Liver (tissue), 9 donors: ENCODE measurements around the gene TRIM41. TPM values are rescaled to one million over a fixed set of nuclear protein-coding genes. Genes with fewer than 3 reads are reported as not detected.
A peak's percentile ranks its signal among the peaks of the same experiment; 100 is the strongest.

ENCODE experiments used
- DNase-seq: peaks from one replicate; pipeline ENCODE4 v3.0.0-alpha.2; 2017; ENCODE audit warnings: low spot score
- H3K27ac ChIP-seq, 2 donors: one replicate each; pipeline ENCODE4 v1.7.0; 2013; ENCODE audit warnings: inconsistent platforms in 2 of 2, low read length in 2 of 2, control low read depth in 1 of 2, low read depth in 1 of 2, mild to moderate bottlenecking in 1 of 2
- H3K27me3 ChIP-seq, 4 donors: one replicate each; pipeline versions ENCODE4 v1.6.1 to v1.7.0; 2013; ENCODE audit warnings: low read length in 3 of 4, inconsistent platforms in 1 of 4, mild to moderate bottlenecking in 1 of 4, moderate library complexity in 1 of 4; ENCODE audit not compliant: control insufficient read depth in 4 of 4, insufficient read depth in 4 of 4
- H3K36me3 ChIP-seq, 4 donors: one replicate each; pipeline versions ENCODE4 v1.6.1 to v1.7.0; 2013; ENCODE audit warnings: low read length in 3 of 4, mild to moderate bottlenecking in 3 of 4, low read depth in 1 of 4, moderate library complexity in 1 of 4; ENCODE audit not compliant: control insufficient read depth in 4 of 4, insufficient read depth in 3 of 4
- H3K4me1 ChIP-seq, 4 donors: one replicate each; pipeline versions ENCODE4 v1.6.1 to v1.7.0; 2013; ENCODE audit warnings: low read length in 3 of 4, mild to moderate bottlenecking in 3 of 4, moderate library complexity in 1 of 4; ENCODE audit not compliant: control insufficient read depth in 4 of 4, insufficient read depth in 4 of 4
- H3K4me3 ChIP-seq, 3 donors: one replicate each; pipeline versions ENCODE4 v1.6.1 to v1.7.0; 2013; ENCODE audit warnings: low read length in 3 of 3, control low read depth in 1 of 3, low read depth in 1 of 3, mild to moderate bottlenecking in 1 of 3
- H3K9ac ChIP-seq, 2 donors: one replicate each; pipeline ENCODE4 v1.7.0; 2013; ENCODE audit warnings: low read length in 2 of 2, mild to moderate bottlenecking in 2 of 2, moderate library complexity in 2 of 2, control low read depth in 1 of 2, low read depth in 1 of 2
- H3K9me3 ChIP-seq, 4 donors: one replicate each; pipeline versions ENCODE4 v1.6.1 to v1.7.0; 2013; ENCODE audit warnings: low read length in 3 of 4; ENCODE audit not compliant: control insufficient read depth in 4 of 4
- ATF3 ChIP-seq: IDR thresholded peaks from 2 replicates; pipeline ENCODE4 v1.6.1; 2016; ENCODE audit warnings: antibody characterized with exemption
- CTCF ChIP-seq: fragments of 150-350 bp; IDR thresholded peaks from 2 replicates; pipeline ENCODE4 v1.5.1; 2017; ENCODE audit warnings: improper control_type of control experiment, low read depth, low read length; ENCODE audit not compliant: missing input control
- EGR1 ChIP-seq, 2 donors: IDR thresholded peaks; 2 replicates each; pipeline ENCODE4 v1.6.1; 2016 to 2018; ENCODE audit warnings: antibody characterized with exemption in 2 of 2, low read depth in 2 of 2
- FOXA1 ChIP-seq: IDR thresholded peaks from 2 replicates; pipeline ENCODE4 v1.6.1; 2016; ENCODE audit warnings: antibody characterized with exemption
- FOXA2 ChIP-seq: IDR thresholded peaks from 2 replicates; pipeline ENCODE4 v1.6.1; 2016; ENCODE audit warnings: antibody characterized with exemption
- GABPA ChIP-seq, 2 donors: IDR thresholded peaks in 1 of 2; conservative IDR thresholded peaks in 1 of 2; 2 replicates each; pipeline ENCODE4 v1.6.1; 2016; ENCODE audit warnings: antibody characterized with exemption in 2 of 2, mild to moderate bottlenecking in 1 of 2, moderate library complexity in 1 of 2
- HNF4A ChIP-seq, 2 donors: conservative IDR thresholded peaks; 2 replicates each; pipeline ENCODE4 v1.6.1; 2016; ENCODE audit warnings: antibody characterized with exemption in 2 of 2, mild to moderate bottlenecking in 2 of 2
- HNF4G ChIP-seq: IDR thresholded peaks from 2 replicates; pipeline ENCODE4 v1.6.1; 2016; ENCODE audit warnings: antibody characterized with exemption
- JUND ChIP-seq, 2 donors: IDR thresholded peaks; 2 replicates each; pipeline ENCODE4 v1.6.1; 2016; ENCODE audit warnings: antibody characterized with exemption in 2 of 2
- MAX ChIP-seq: IDR thresholded peaks from 2 replicates; pipeline ENCODE4 v1.6.1; 2016; ENCODE audit warnings: antibody characterized with exemption
- NR2F2 ChIP-seq: IDR thresholded peaks from 2 replicates; pipeline ENCODE4 v1.6.1; 2016; ENCODE audit warnings: antibody characterized with exemption
- RAD21 ChIP-seq, 2 donors: IDR thresholded peaks; 2 replicates each; pipeline ENCODE4 v1.6.1; 2016; ENCODE audit warnings: antibody characterized with exemption in 2 of 2, mild to moderate bottlenecking in 2 of 2
- REST ChIP-seq: IDR thresholded peaks from 2 replicates; pipeline ENCODE4 v1.6.1; 2016; ENCODE audit warnings: antibody characterized with exemption, mild to moderate bottlenecking
- RXRA ChIP-seq, 2 donors: IDR thresholded peaks; 2 replicates each; pipeline ENCODE4 v1.6.1; 2017 to 2018; ENCODE audit warnings: antibody characterized with exemption in 2 of 2, mild to moderate bottlenecking in 1 of 2
- SP1 ChIP-seq: IDR thresholded peaks from 2 replicates; pipeline ENCODE4 v1.6.1; 2018; ENCODE audit warnings: antibody characterized with exemption, mild to moderate bottlenecking
- TAF1 ChIP-seq: conservative IDR thresholded peaks from 2 replicates; pipeline ENCODE4 v1.6.1; 2016; ENCODE audit warnings: antibody characterized with exemption, mild to moderate bottlenecking
- YY1 ChIP-seq: IDR thresholded peaks from 2 replicates; pipeline ENCODE4 v1.6.1; 2016; ENCODE audit warnings: antibody characterized with exemption, mild to moderate bottlenecking
- WGBS: extraction: QIAGEN DNeasy Blood & Tissue Kit; methylation state at CpG from one replicate; pipeline ENCODE4 v1.1.7; 2013; 5-methylcytosine and 5-hydroxymethylcytosine counted together
- polyA plus RNA-seq, 2 donors: library from polyadenylated mRNA; stranded (reverse) in 1 of 2; unstranded in 1 of 2; fragments of 200-250 nt in 1 of 2; fragments of >200 nt in 1 of 2; fragmentation: Nextera tagmentation in 1 of 2; extraction: Ambion mirVana in 1 of 2; gene quantifications; one replicate each; pipeline versions ENCODE4 v1.2.1 to v1.2.3, GENCODE V29; 2013 to 2015
- total RNA-seq, 2 donors: library from RNA; depleted of rRNA; stranded (reverse); fragments of >200 nt; gene quantifications; one replicate each; pipeline ENCODE4 v1.2.3, GENCODE V29; 2014
- TF ChIP-seq, protein P1 (sequence below): IDR thresholded peaks from 2 replicates; pipeline ENCODE4 v1.6.1; 2016; ENCODE audit warnings: antibody characterized with exemption
- donor health status: healthy.
- donor health status: healthy.
- donor health status: healthy.
- donor health status: healthy.
- donor health status: healthy.

TRIM41 gene
- total and polyA plus RNA-seq, 4 donors, result 2.8 to 14.1 (median 11.0) TPM

DNA sequence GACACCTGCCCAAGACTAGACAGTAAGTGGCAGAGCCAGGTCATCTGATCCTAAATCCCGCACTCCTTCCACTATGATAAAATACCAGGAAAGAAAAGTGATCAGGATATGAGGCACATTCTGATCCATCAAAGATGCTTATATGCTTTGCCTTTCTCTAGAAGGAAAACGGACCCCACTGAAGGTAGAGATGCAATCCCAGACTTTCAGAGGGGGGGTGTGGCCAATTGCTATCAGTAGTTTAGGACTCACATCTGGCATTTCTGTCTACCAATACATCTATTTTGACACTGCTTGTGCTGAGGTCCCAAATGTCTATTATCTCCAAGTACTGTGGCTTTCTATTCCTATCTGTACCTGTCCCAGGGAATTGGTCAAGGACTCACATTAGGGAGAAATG, 36.2 kb downstream of the TRIM41 start:
- Histone ChIP-seq H3K27me3 (no peaks in the 10 kb centered on the region), H3K4me3 (peak overlapping the region; percentile 83 to 92 (median 89)), H3K4me1 (peaks cover 5 to 41% (median 27%) of the 10 kb centered on the region in 4 donors), H3K9me3 (no peaks in the 10 kb centered on the region), H3K27ac (no peak overlapping the region), H3K9ac (no peak overlapping the region), H3K36me3 (peaks cover 0 to 3% (median 2%) of the 10 kb centered on the region in 4 donors)
- peak; percentile 44 for DNase-seq
- WGBS, result 51% methylated on average over 2 of the region's 2 CpGs
- no peak for TF ChIP-seq JUND (IDR thresholded peaks at IDR 0.05)
- TF ChIP-seq, protein P1, sequence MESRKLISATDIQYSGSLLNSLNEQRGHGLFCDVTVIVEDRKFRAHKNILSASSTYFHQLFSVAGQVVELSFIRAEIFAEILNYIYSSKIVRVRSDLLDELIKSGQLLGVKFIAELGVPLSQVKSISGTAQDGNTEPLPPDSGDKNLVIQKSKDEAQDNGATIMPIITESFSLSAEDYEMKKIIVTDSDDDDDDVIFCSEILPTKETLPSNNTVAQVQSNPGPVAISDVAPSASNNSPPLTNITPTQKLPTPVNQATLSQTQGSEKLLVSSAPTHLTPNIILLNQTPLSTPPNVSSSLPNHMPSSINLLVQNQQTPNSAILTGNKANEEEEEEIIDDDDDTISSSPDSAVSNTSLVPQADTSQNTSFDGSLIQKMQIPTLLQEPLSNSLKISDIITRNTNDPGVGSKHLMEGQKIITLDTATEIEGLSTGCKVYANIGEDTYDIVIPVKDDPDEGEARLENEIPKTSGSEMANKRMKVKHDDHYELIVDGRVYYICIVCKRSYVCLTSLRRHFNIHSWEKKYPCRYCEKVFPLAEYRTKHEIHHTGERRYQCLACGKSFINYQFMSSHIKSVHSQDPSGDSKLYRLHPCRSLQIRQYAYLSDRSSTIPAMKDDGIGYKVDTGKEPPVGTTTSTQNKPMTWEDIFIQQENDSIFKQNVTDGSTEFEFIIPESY, result no peak
- TF ChIP-seq REST, result no peak
- no peak for TF ChIP-seq RAD21 (IDR thresholded peaks at IDR 0.05)
- no peak for TF ChIP-seq MAX
- no peak for TF ChIP-seq EGR1 (IDR thresholded peaks at IDR 0.05; ENCODE audit: low read depth in 2 of 2)
- no peak for TF ChIP-seq ATF3
- no peak for TF ChIP-seq CTCF
- no peak for TF ChIP-seq NR2F2
- TF ChIP-seq GABPA (IDR thresholded peaks at IDR 0.05 in 1 of 2, conservative IDR thresholded peaks at IDR 0.05 in 1 of 2), result no peak
- TF ChIP-seq YY1, result no peak
- no peak for TF ChIP-seq HNF4A (conservative IDR thresholded peaks at IDR 0.05)
- no peak for TF ChIP-seq FOXA2
- no peak for TF ChIP-seq HNF4G
- TF ChIP-seq SP1, result no peak
- TF ChIP-seq TAF1, result no peak
- no peak for TF ChIP-seq FOXA1
- no peak for TF ChIP-seq RXRA (IDR thresholded peaks at IDR 0.05)
